IPS-NIHi7 (cell line): ENCODE measurements around the gene SLC25A19.
A peak's percentile ranks its signal among the peaks of the same experiment; 100 is the strongest.

Source experiments
- DNase-seq: peaks from one replicate; pipeline ENCODE4 v3.0.0; 2012; ENCODE audit warnings: mixed read lengths; ENCODE audit errors: extremely low spot score

The SLC25A19 gene

GRCh38 chr17:75241502-75241901, 47.7 kb downstream of the SLC25A19 start:
- no peak for DNase-seq

- DNase-seq: no peak
Measured at GRCh38 chr17:75241143-75241430, 48.1 kb downstream of the SLC25A19 start.

- DNase-seq: peak; percentile 91
Measured at GRCh38 chr17:75240394-75241142, 48.7 kb downstream of the SLC25A19 start.

GRCh38 chr17:75239778-75240393, 49.3 kb downstream of the SLC25A19 start:
- DNase-seq: no peak

- no peak for DNase-seq
Measured at GRCh38 chr17:75239214-75239613, 50.0 kb downstream of the SLC25A19 start.

GRCh38 chr17:75238684-75239191, 50.5 kb downstream of the SLC25A19 start:
- DNase-seq: peak; percentile 86

GRCh38 chr17:75238020-75238580, 51.1 kb downstream of the SLC25A19 start:
- no peak for DNase-seq

GRCh38 chr17:75237100-75238014, 51.9 kb downstream of the SLC25A19 start:
- DNase-seq: no peak

GRCh38 chr17:75232786-75233185, 56.4 kb downstream of the SLC25A19 start:
- no peak for DNase-seq

GRCh38 chr17:75231741-75232464, 57.3 kb downstream of the SLC25A19 start:
- DNase-seq: no peak

- no peak for DNase-seq
Measured at GRCh38 chr17:75231071-75231470, 58.2 kb downstream of the SLC25A19 start.

GRCh38 chr17:75228847-75229246, 60.4 kb downstream of the SLC25A19 start:
- DNase-seq: no peak

- no peak for DNase-seq
Measured at GRCh38 chr17:75228305-75228704, 60.9 kb downstream of the SLC25A19 start.

- no peak for DNase-seq
Measured at GRCh38 chr17:75227729-75228128, 61.5 kb downstream of the SLC25A19 start.

- DNase-seq: no peak
Measured at GRCh38 chr17:75225016-75225415, 64.2 kb downstream of the SLC25A19 start.
